Neuronal stem cell (in vitro differentiated cells): ENCODE measurements around the gene GIGYF2.
A peak's percentile ranks its signal among the peaks of the same experiment; 100 is the strongest.

Experiments
- DNase-seq: peaks from one replicate; pipeline ENCODE4 v3.0.0-alpha.2; 2013; ENCODE audit warnings: low spot score
- H2AFZ ChIP-seq: one replicate; pipeline ENCODE4 v1.6.1; 2013; ENCODE audit warnings: mild to moderate bottlenecking, low read length, inconsistent platforms
- H2AK5ac ChIP-seq: 2 replicates; pipeline ENCODE4 v1.6.1; 2013; ENCODE audit warnings: low read depth, mild to moderate bottlenecking, inconsistent platforms, low read length, moderate library complexity, mixed read lengths
- H2BK120ac ChIP-seq: 2 replicates; pipeline ENCODE4 v1.6.1; 2013; ENCODE audit warnings: low read depth, mild to moderate bottlenecking, inconsistent platforms, low read length, moderate library complexity, mixed read lengths
- H2BK12ac ChIP-seq: one replicate; pipeline ENCODE4 v1.6.1; 2013; ENCODE audit warnings: low read length, inconsistent platforms
- H2BK15ac ChIP-seq: 2 replicates; pipeline ENCODE4 v1.6.1; 2013; ENCODE audit warnings: mild to moderate bottlenecking, low read length, inconsistent platforms, mixed read lengths
- H2BK5ac ChIP-seq: one replicate; pipeline ENCODE4 v1.6.1; 2013; ENCODE audit warnings: inconsistent platforms, mild to moderate bottlenecking, low read length, moderate library complexity
- H3K14ac ChIP-seq: one replicate; pipeline ENCODE4 v1.6.1; 2013; ENCODE audit warnings: low read length, inconsistent platforms
- H3K18ac ChIP-seq: 2 replicates; pipeline ENCODE4 v1.6.1; 2013; ENCODE audit warnings: low read length, inconsistent platforms
- H3K23ac ChIP-seq: 2 replicates; pipeline ENCODE4 v1.6.1; 2013; ENCODE audit warnings: low read depth, mild to moderate bottlenecking, mixed read lengths, low read length, inconsistent platforms; ENCODE audit not compliant: poor library complexity
- H3K27ac ChIP-seq: replicated peaks from 3 replicates; pipeline ENCODE4 v1.5.1; 2013; ENCODE audit warnings: low read length, inconsistent platforms
- H3K27me3 ChIP-seq, 3 experiments: 2 replicates each; pipeline ENCODE4 v1.6.1; 2013; ENCODE audit warnings: low read length in 3 of 3, mild to moderate bottlenecking in 2 of 3, inconsistent platforms in 1 of 3, low read depth in 1 of 3, mixed read lengths in 1 of 3, moderate library complexity in 1 of 3; ENCODE audit not compliant: control insufficient read depth in 3 of 3, insufficient read depth in 3 of 3
- H3K36me3 ChIP-seq, 2 donors: replicated peaks in 1 of 2; 2 replicates each; pipeline ENCODE4 v1.6.1; 2013; ENCODE audit warnings: low read length in 2 of 2; ENCODE audit not compliant: control insufficient read depth in 2 of 2, insufficient read depth in 2 of 2
- H3K4ac ChIP-seq: 2 replicates; pipeline ENCODE4 v1.6.1; 2013; ENCODE audit warnings: inconsistent platforms, mild to moderate bottlenecking, low read length, moderate library complexity
- H3K4me1 ChIP-seq, 2 donors: 1 replicate in 1 of 2; 2 replicates in 1 of 2; pipeline ENCODE4 v1.6.1; 2013; ENCODE audit warnings: low read length in 2 of 2, low read depth in 1 of 2; ENCODE audit not compliant: control insufficient read depth in 2 of 2, insufficient read depth in 1 of 2
- H3K4me2 ChIP-seq: one replicate; pipeline ENCODE4 v1.6.1; 2013; ENCODE audit warnings: mild to moderate bottlenecking, low read length, inconsistent platforms; ENCODE audit not compliant: insufficient read depth, poor library complexity, severe bottlenecking
- H3K4me3 ChIP-seq, 2 donors: 2 replicates each; pipeline ENCODE4 v1.5.1; 2013; ENCODE audit warnings: low read length in 2 of 2, mild to moderate bottlenecking in 2 of 2, inconsistent platforms in 1 of 2, moderate library complexity in 1 of 2
- H3K79me1 ChIP-seq: one replicate; pipeline ENCODE4 v1.6.1; 2013; ENCODE audit warnings: low read depth, mild to moderate bottlenecking, inconsistent platforms, low read length, moderate library complexity
- H3K9ac ChIP-seq: one replicate; pipeline ENCODE4 v1.6.1; 2013; ENCODE audit warnings: mild to moderate bottlenecking, low read depth, low read length, inconsistent platforms; ENCODE audit not compliant: poor library complexity
- H3K9me3 ChIP-seq, 2 donors: replicated peaks in 1 of 2; 2 replicates each; pipeline versions ENCODE3 to v1.6.1; 2013; ENCODE audit warnings: low read length in 2 of 2, mild to moderate bottlenecking in 2 of 2, inconsistent platforms in 1 of 2, low read depth in 1 of 2, mixed read lengths in 1 of 2, moderate library complexity in 1 of 2; ENCODE audit not compliant: control insufficient read depth in 2 of 2, insufficient read depth in 1 of 2
- H4K8ac ChIP-seq: one replicate; pipeline ENCODE4 v1.6.1; 2013; ENCODE audit warnings: low read depth, mild to moderate bottlenecking, inconsistent platforms, low read length, moderate library complexity
- H4K91ac ChIP-seq: one replicate; pipeline ENCODE4 v1.6.1; 2013; ENCODE audit warnings: low read length, low read depth, mild to moderate bottlenecking, inconsistent platforms; ENCODE audit not compliant: poor library complexity
- WGBS, 2 donors: extraction: QIAGEN DNeasy Blood & Tissue Kit; methylation state at CpG; one replicate each; pipeline ENCODE4 v1.1.7; 2013; ENCODE audit warnings: missing lambda C conversion rate in 2 of 2, mixed read lengths in 1 of 2; ENCODE audit not compliant: insufficient read length in 2 of 2, insufficient replicate concordance in 1 of 2; ENCODE audit errors: extremely low coverage in 2 of 2; 5-methylcytosine and 5-hydroxymethylcytosine counted together

GIGYF2 gene

DNA sequence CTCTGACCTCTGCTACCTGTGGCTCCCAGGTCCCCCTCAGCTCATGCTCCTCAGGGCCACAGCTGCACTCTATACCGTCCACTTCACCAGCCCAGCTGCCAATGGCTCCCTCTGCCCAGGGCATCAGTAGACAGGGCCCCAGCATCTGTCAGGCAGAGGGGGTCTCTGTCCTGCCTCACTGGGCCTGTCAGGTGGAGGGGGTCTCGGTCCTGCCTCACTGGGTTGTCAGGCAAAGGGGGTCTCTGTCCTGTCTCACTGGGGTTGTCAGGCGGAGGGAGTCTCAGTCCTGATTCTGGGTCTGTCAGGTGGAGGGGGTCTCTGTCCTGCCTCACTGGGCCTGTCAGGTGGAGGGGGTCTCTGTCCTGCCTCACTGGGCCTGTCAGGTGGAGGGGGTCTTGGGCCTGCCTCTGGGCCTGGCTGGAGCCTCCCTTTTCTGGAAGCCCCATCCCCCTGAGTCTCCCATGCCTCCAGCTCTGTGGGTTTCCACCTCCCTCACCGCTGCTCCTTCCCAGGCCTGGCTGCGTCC is 192.8 kb downstream of the GIGYF2 start:
- Histone ChIP-seq H3K9ac (no peak overlapping the region), H3K9me3 (peaks cover 0 to 3% of the 10 kb centered on the region in 2 donors), H3K18ac (peak overlapping the region; percentile 40)

DNA sequence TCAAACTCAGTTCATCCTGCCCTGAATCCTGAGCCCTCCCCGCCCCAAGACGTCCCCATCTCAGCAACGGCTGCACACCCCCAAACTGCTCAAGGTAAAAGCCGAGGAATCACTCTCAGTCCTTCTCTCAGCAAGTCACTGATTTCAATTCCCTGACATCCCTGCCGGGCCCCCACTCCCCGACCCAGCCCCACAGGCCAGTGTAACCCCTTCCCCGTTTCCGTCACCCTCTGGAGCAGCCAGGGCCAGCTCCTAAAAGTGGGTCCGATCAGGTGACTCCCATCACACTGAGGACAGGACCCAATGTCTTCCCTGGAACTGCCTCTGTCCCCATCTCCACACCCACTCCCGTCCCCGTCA is 193.4 kb downstream of the GIGYF2 start:
- Histone ChIP-seq H3K4me2 (no peak overlapping the region), H2BK120ac (no peak overlapping the region), H2BK12ac (no peak overlapping the region), H4K91ac (no peak overlapping the region), H3K14ac (no peak overlapping the region), H3K36me3 (no peaks in the 10 kb centered on the region), H3K79me1 (no peaks in the 10 kb centered on the region), H3K9me3 (peaks cover 0 to 3% of the 10 kb centered on the region in 2 donors), H3K23ac (no peak overlapping the region), H2AK5ac (peak overlapping the region; percentile 77), H3K4ac (no peak overlapping the region), H2BK5ac (no peak overlapping the region), H3K27ac (no peak overlapping the region), H4K8ac (no peak overlapping the region), H3K4me3 (no peak overlapping the region), H3K18ac (peak overlapping the region; percentile 89), H2BK15ac (peak overlapping the region; percentile 30), H3K4me1 (peaks cover 6 to 10% of the 10 kb centered on the region in 2 donors), H3K27me3 (no peaks in the 10 kb centered on the region), H3K9ac (no peak overlapping the region), H2AFZ (peak overlapping the region; percentile 67)
- no peak for DNase-seq
- WGBS, 2 donors = no CpG with 5 or more reads among the region's 11 CpGs

More for the DNA sequence above, 192.8 kb downstream of the GIGYF2 start:
- Histone ChIP-seq H3K4me3 (no peak overlapping the region), H3K36me3 (no peaks in the 10 kb centered on the region), H3K4me1 (peaks cover 6 to 10% of the 10 kb centered on the region in 2 donors), H2BK15ac (peak overlapping the region; percentile 30), H3K4me2 (no peak overlapping the region), H4K91ac (no peak overlapping the region), H2BK12ac (no peak overlapping the region), H2BK120ac (no peak overlapping the region), H3K27me3 (no peaks in the 10 kb centered on the region), H3K79me1 (no peaks in the 10 kb centered on the region), H3K23ac (no peak overlapping the region), H2AFZ (no peak overlapping the region), H3K4ac (no peak overlapping the region), H2BK5ac (no peak overlapping the region), H3K27ac (no peak overlapping the region), H3K14ac (no peak overlapping the region), H4K8ac (no peak overlapping the region), H2AK5ac (peak overlapping the region; percentile 77)
- WGBS, 2 donors = no CpG with 5 or more reads among the region's 5 CpGs
- DNase-seq = no peak

DNA sequence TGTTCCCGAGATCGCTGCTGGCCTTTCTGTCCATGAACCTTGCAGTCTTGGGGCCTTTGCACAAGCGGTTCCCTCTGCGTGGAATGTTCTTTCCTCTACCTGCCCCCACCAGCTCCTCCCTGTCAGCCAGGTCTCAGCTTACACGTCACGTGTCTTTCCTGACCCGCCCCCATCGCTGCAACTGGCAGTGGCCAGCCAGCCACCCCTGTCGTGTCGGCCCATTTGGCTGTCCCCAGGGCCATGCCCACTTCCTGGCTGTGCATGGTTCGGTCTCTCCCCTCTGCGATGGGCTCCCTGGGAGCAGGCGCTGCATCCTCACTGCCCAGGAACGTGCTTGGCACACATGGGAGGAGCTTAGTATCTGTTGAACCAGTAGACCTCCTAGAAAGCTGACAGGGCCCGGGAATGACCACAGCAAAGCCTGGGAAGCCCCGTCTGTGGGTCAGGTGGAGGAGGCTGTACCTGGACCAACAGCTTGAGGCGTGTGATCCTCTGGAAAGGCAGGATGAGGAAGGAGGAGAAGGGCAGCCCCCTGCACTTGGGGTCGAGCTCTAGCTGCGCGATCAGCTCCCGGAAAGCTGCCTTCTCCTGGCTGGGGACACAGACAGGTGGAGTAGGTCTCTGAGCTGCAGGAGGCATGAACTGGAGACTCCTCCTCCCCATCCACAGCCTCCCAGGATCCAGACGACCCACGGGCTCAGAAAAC is 193.9 kb downstream of the GIGYF2 start:
- no peak overlapping the region for H3K4me2 ChIP-seq
- H3K79me1 ChIP-seq = no peaks in the 10 kb centered on the region
- no peak overlapping the region for H2BK5ac ChIP-seq
- H3K14ac ChIP-seq = no peak overlapping the region
- WGBS, 2 donors = no CpG with 5 or more reads among the region's 23 CpGs
- H4K91ac ChIP-seq = no peak overlapping the region
- no peak overlapping the region for H2BK120ac ChIP-seq
- H3K9ac ChIP-seq = no peak overlapping the region
- H3K36me3 ChIP-seq = no peaks in the 10 kb centered on the region
- peak overlapping the region; percentile 94 for H4K8ac ChIP-seq
- H3K9me3 ChIP-seq = peaks cover 0 to 2% of the 10 kb centered on the region in 2 donors
- no peak overlapping the region for H2AK5ac ChIP-seq
- no peak overlapping the region for H3K23ac ChIP-seq
- H2BK12ac ChIP-seq = peak overlapping the region; percentile 76
- DNase-seq = no peak
- peak overlapping the region; percentile 67 for H2AFZ ChIP-seq
- H3K27me3 ChIP-seq = no peaks in the 10 kb centered on the region
- H3K27ac ChIP-seq = no peak overlapping the region
- H2BK15ac ChIP-seq = peak overlapping the region; percentile 30
- peak overlapping the region; percentile 24 for H3K4ac ChIP-seq
- H3K4me3 ChIP-seq = no peak overlapping the region
- peaks cover 6 to 10% of the 10 kb centered on the region in 2 donors for H3K4me1 ChIP-seq
- H3K18ac ChIP-seq = peak overlapping the region; percentile 89

DNA sequence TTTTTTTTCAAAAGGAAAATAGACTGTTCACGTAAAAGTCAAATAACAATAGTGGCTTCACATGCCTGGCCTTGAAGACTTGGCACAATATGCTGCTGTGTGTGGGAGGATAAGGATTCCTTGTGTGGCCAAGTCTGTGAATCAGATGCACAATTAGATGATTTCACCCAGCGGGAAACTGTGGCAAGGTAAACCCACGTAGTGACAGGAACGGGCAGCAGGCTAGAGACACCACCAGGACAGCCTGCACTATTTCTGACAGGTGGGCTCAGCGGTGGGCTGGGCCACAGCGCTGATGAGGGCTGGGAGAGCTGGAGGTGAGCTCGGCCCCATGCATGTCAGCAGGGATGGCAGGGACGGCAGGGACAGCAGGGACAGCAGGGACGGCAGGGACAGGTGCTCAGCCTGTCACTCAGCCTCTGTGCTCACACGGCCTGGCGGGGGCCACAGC is 194.5 kb downstream of the GIGYF2 start:
- WGBS, 2 donors = no CpG with 5 or more reads among the region's 11 CpGs
- H3K27me3 ChIP-seq = no peaks in the 10 kb centered on the region
- H4K91ac ChIP-seq = no peak overlapping the region
- H3K4me2 ChIP-seq = no peak overlapping the region
- no peak overlapping the region for H3K4me3 ChIP-seq
- H3K9me3 ChIP-seq = no peaks in the 10 kb centered on the region
- H2BK15ac ChIP-seq = no peak overlapping the region
- H3K23ac ChIP-seq = no peak overlapping the region
- peak overlapping the region; percentile 67 for H2AFZ ChIP-seq
- no peak overlapping the region for H3K27ac ChIP-seq
- peak overlapping the region; percentile 14 for H2BK12ac ChIP-seq
- peak overlapping the region; percentile 25 for H3K18ac ChIP-seq
- no peak overlapping the region for H3K9ac ChIP-seq
- no peak for DNase-seq
- no peaks in the 10 kb centered on the region for H3K79me1 ChIP-seq
- H3K4ac ChIP-seq = no peak overlapping the region
- peaks cover 6 to 10% of the 10 kb centered on the region in 2 donors for H3K4me1 ChIP-seq
- no peak overlapping the region for H3K14ac ChIP-seq
- H2BK120ac ChIP-seq = no peak overlapping the region
- H4K8ac ChIP-seq = no peak overlapping the region
- H3K36me3 ChIP-seq = no peaks in the 10 kb centered on the region
- peak overlapping the region; percentile 36 for H2AK5ac ChIP-seq
- H2BK5ac ChIP-seq = no peak overlapping the region
